Limb (tissue), 2 donors: ENCODE measurements around the gene KLLN.
"Not testable (repeated sequence)": the region's sequence is repeated elsewhere in the genome, so short reads cannot be mapped to it uniquely, and the experiment has no call there.

ENCODE experiments used
- DNase-seq, 2 donors: peaks; one replicate each; pipeline ENCODE4 v3.0.0-alpha.2; 2016; ENCODE audit errors: extremely low spot score in 2 of 2

KLLN gene

GRCh38 chr10:87842776-87843497 lies 20.4 kb downstream of the KLLN start:
- no peak for DNase-seq

- DNase-seq, result no peak
These were observed 21.1 kb downstream of the KLLN start for GRCh38 chr10:87842220-87842641.

- DNase-seq, result no peak
These were observed 22.1 kb downstream of the KLLN start for GRCh38 chr10:87841186-87841585.

GRCh38 chr10:87838650-87839049 lies 24.7 kb downstream of the KLLN start:
- no peak for DNase-seq

GRCh38 chr10:87837445-87837844 lies 25.9 kb downstream of the KLLN start:
- no peak for DNase-seq

- no peak for DNase-seq
These were observed 27.2 kb downstream of the KLLN start for GRCh38 chr10:87836098-87836497.

- no peak for DNase-seq
These were observed 33.2 kb downstream of the KLLN start for GRCh38 chr10:87829986-87830729.

- not testable (repeated sequence) for DNase-seq
These were observed 34.3 kb downstream of the KLLN start for GRCh38 chr10:87829051-87829450.

GRCh38 chr10:87827681-87828080 lies 35.7 kb downstream of the KLLN start:
- DNase-seq, result no peak

GRCh38 chr10:87826653-87827052 lies 36.7 kb downstream of the KLLN start:
- DNase-seq, result no peak

- DNase-seq, result no peak
These were observed 44.1 kb downstream of the KLLN start for GRCh38 chr10:87819289-87819585.

GRCh38 chr10:87818505-87819288 lies 44.6 kb downstream of the KLLN start:
- DNase-seq, result peak in 1 of 2 donors; percentile 5

GRCh38 chr10:87817609-87818504 lies 45.5 kb downstream of the KLLN start, which contains the start of gene ATAD1:
Gene ATAD1 (minus strand): TSS chr10:87818226. CDS start chr10:87814599, 3,627 bp downstream.
- peak; percentile 84 to 89 for DNase-seq

- DNase-seq, result no peak
These were observed 46.3 kb downstream of the KLLN start for GRCh38 chr10:87816898-87817608.

GRCh38 chr10:87816163-87816897 lies 47.0 kb downstream of the KLLN start:
- DNase-seq, result no peak
